ENCODE measurements around the gene BAIAP2L1.

DNA sequence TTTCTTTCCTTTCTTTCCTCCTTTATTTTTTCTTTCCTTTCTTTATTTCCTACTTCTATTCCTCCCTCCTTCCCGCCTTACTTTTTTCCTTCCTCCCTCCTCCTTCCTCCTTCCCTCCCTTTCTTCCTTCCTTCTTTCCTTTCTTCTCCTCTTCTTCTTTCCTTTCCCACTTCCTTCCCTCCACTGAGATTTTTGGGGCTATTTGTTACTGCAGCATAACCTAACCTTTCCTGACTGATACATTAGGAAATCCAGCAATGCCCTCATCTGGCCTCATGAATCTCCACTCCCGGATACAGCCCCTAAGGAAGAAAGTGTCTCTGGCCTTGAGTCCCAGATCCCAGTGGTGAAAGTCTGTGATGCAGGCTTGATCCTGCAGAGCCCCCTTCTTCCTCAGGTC is 38.6 kb upstream of the BAIAP2L1 start:
- no peak for TF ChIP-seq POLR2A (IDR thresholded peaks at IDR 0.05)
- no peak for TF ChIP-seq CTCF (IDR thresholded peaks at IDR 0.05)

All from esophagus squamous epithelium (tissue), 4 donors.